Right forelimb (tissue), 1 donor: ENCODE results near the gene IKBKE.

Experiments
- DNase-seq: peaks from one replicate; pipeline ENCODE4 v3.0.0-alpha.2; 2018

The IKBKE gene

GRCh38 chr1:206498685-206499084 lies 28.4 kb downstream of the IKBKE start:
- DNase-seq = no peak

- DNase-seq = no peak
These were observed 29.8 kb downstream of the IKBKE start for GRCh38 chr1:206500046-206500445.

- no peak for DNase-seq
These were observed 31.6 kb downstream of the IKBKE start for GRCh38 chr1:206501881-206502280.

- no peak for DNase-seq
These were observed 32.1 kb downstream of the IKBKE start for GRCh38 chr1:206502403-206502802.

- no peak for DNase-seq
These were observed 32.5 kb downstream of the IKBKE start for GRCh38 chr1:206502812-206503211.

GRCh38 chr1:206503591-206504362 lies 33.5 kb downstream of the IKBKE start:
- DNase-seq = no peak

- DNase-seq = no peak
These were observed 34.1 kb downstream of the IKBKE start for GRCh38 chr1:206504363-206504713.

- no peak for DNase-seq
These were observed 35.6 kb downstream of the IKBKE start for GRCh38 chr1:206505702-206506355.

- no peak for DNase-seq
These were observed 36.4 kb downstream of the IKBKE start for GRCh38 chr1:206506405-206507283.

GRCh38 chr1:206507284-206508129 lies 37.2 kb downstream of the IKBKE start, which contains the start of gene RASSF5:
RASSF5 (plus strand) TSS chr1:206507531; CDS start chr1:206507603, 72 bp downstream.
- peak; percentile 83 for DNase-seq

- DNase-seq = no peak
These were observed 38.0 kb downstream of the IKBKE start for GRCh38 chr1:206508130-206508889.

- DNase-seq = peak; percentile 70
These were observed 38.7 kb downstream of the IKBKE start for GRCh38 chr1:206508956-206509355.

GRCh38 chr1:206509612-206510257 lies 39.5 kb downstream of the IKBKE start:
- no peak for DNase-seq

- DNase-seq = no peak
These were observed 40.1 kb downstream of the IKBKE start for GRCh38 chr1:206510371-206510770.

- DNase-seq = no peak
These were observed 41.2 kb downstream of the IKBKE start for GRCh38 chr1:206511362-206512057.

- no peak for DNase-seq
These were observed 42.0 kb downstream of the IKBKE start for GRCh38 chr1:206512058-206512850.

GRCh38 chr1:206512851-206513180 lies 42.5 kb downstream of the IKBKE start:
- DNase-seq = no peak

GRCh38 chr1:206513312-206514111 lies 43.2 kb downstream of the IKBKE start:
- DNase-seq = peak; percentile 85
